Measurements from ENCODE around the gene XPO5.

DNA sequence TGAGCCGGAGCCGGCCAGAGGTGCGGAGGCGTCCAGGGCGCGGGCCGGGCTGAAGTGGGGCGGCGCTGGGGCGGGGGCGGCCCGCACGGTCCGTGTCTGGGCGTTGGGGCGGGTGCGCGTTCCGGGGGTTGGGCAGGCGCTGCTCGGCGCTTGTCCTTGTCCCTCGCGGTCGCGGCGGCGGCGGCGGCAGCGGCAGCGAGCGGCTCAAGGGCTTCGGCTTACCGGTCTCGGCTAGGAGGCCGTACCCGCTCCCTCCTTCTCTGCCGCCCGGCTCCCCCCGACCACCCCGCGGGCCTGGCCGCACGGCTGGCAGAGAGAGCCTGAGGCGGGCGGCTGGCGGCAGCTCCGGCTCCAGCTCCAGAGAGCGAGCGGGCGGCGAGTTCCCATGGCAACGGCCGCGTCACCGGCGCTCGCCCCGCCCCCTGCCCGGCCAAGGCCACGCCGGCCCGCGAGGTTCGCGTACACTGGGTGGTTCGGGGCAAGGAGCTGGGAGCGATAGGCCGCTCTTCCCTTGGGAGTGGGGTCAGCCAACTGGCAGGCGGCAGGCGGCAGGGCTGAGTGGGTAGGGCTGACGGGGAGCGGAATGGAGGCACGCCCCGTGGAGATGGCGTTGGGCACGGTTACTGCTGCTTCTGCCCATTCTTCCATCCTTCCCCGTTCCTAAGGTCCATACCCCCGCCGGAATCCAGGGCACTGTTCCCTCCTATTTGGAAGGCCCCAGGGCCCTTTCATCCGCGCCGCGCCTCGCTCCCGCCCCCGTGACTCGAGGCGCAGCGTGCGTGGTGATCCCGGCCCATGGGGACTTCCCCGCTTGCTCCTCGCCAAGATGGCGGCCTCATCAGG is 65.6 kb downstream of the XPO5 start, which contains the start of gene LRRC73:
- TF ChIP-seq, protein P1, sequence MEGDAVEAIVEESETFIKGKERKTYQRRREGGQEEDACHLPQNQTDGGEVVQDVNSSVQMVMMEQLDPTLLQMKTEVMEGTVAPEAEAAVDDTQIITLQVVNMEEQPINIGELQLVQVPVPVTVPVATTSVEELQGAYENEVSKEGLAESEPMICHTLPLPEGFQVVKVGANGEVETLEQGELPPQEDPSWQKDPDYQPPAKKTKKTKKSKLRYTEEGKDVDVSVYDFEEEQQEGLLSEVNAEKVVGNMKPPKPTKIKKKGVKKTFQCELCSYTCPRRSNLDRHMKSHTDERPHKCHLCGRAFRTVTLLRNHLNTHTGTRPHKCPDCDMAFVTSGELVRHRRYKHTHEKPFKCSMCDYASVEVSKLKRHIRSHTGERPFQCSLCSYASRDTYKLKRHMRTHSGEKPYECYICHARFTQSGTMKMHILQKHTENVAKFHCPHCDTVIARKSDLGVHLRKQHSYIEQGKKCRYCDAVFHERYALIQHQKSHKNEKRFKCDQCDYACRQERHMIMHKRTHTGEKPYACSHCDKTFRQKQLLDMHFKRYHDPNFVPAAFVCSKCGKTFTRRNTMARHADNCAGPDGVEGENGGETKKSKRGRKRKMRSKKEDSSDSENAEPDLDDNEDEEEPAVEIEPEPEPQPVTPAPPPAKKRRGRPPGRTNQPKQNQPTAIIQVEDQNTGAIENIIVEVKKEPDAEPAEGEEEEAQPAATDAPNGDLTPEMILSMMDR (IDR thresholded peaks at IDR 0.05) = no peak
- peak in 2 of 4 donors; percentile 15 to 21 for TF ChIP-seq POLR2A (IDR thresholded peaks at IDR 0.05)
